HFFc6 (cell line): ENCODE measurements around the gene EN1. TPM values are rescaled to one million over a fixed set of nuclear protein-coding genes. Genes with fewer than 3 reads are reported as not detected.

ENCODE experiments used
- DNase-seq: peaks from one replicate; pipeline ENCODE4 v3.0.0-alpha.2; 2018
- H3K27ac Mint-ChIP-seq: 2 replicates; pipeline ENCODE4 v1.8.0; 2020; ENCODE audit warnings: mild to moderate bottlenecking, mixed read lengths
- H3K27me3 Mint-ChIP-seq: 2 replicates; pipeline ENCODE4 v1.8.0; 2021; ENCODE audit warnings: mild to moderate bottlenecking, moderate library complexity, mixed read lengths; ENCODE audit not compliant: insufficient read depth
- H3K36me3 Mint-ChIP-seq: 2 replicates; pipeline ENCODE4 v1.8.0; 2021; ENCODE audit warnings: low read depth, mixed read lengths
- H3K4me1 Mint-ChIP-seq: 2 replicates; pipeline ENCODE4 v1.8.0; 2020; ENCODE audit warnings: low read depth, mixed read lengths
- H3K4me3 Mint-ChIP-seq: 2 replicates; pipeline ENCODE4 v1.8.0; 2020; ENCODE audit warnings: mild to moderate bottlenecking, moderate library complexity, mixed read lengths
- H3K9me3 Mint-ChIP-seq: 2 replicates; pipeline ENCODE4 v1.8.0; 2020; ENCODE audit warnings: mild to moderate bottlenecking, mixed read lengths
- total RNA-seq, 6 experiments: library from RNA; stranded (reverse); fragmentation: NEBNext Ultra II Directional; extraction: Animal tissue kit (Norgen Biotek cat#: 25700); gene quantifications; 2 replicates in 1 of 6; 3 replicates in 5 of 6; pipeline ENCODE4 v1.2.3, GENCODE V29; 2021
- TF ChIP-seq, protein P1 (sequence below): fragments of 200-600 bp; sonication (generic); IDR thresholded peaks from 2 replicates; pipeline ENCODE4 v1.5.0; 2021; ENCODE audit warnings: antibody characterized with exemption, mild to moderate bottlenecking

The EN1 gene
- total RNA-seq, 6 experiments from 2014 or later: not detected

DNA sequence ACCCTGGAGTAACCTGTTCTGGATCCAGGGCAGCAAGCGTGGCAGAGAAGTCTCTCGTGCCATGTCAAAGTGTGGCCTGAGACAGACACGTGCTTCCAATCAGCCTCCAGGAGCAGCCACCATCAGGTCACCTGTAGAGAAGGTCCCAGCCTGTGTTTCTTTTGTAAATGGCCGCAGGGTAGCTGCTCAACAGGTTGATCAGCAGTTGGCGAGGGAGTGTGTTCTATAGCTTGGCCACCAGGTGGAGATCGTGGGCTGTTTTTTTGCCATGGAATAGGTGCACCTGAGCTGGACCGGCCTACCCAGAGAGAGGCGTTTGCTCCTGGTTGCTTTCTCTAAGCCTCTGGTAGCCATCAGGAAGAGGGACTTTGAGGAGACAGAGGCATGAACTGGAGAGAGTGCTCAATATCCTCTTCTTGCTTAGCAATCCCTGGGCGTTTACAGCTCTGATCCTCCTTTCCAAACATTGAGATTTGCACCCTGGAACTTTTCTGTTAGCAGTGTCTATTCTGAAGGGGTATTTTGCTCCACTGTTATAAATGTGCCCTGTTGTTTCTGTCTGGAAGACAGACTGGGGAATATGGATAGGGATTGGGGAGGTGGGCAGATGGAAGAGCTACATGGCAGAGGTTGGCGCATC is 34.2 kb upstream of the EN1 start:
- no peak overlapping the region for H3K4me3 Mint-ChIP-seq
- peaks cover 12% of the 10 kb centered on the region for H3K27me3 Mint-ChIP-seq
- H3K9me3 Mint-ChIP-seq: no peaks in the 10 kb centered on the region
- TF ChIP-seq, protein P1, sequence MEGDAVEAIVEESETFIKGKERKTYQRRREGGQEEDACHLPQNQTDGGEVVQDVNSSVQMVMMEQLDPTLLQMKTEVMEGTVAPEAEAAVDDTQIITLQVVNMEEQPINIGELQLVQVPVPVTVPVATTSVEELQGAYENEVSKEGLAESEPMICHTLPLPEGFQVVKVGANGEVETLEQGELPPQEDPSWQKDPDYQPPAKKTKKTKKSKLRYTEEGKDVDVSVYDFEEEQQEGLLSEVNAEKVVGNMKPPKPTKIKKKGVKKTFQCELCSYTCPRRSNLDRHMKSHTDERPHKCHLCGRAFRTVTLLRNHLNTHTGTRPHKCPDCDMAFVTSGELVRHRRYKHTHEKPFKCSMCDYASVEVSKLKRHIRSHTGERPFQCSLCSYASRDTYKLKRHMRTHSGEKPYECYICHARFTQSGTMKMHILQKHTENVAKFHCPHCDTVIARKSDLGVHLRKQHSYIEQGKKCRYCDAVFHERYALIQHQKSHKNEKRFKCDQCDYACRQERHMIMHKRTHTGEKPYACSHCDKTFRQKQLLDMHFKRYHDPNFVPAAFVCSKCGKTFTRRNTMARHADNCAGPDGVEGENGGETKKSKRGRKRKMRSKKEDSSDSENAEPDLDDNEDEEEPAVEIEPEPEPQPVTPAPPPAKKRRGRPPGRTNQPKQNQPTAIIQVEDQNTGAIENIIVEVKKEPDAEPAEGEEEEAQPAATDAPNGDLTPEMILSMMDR: peak; percentile 88
- H3K36me3 Mint-ChIP-seq: no peaks in the 10 kb centered on the region
- DNase-seq: peak; percentile 22
- H3K27ac Mint-ChIP-seq: no peak overlapping the region
- H3K4me1 Mint-ChIP-seq: no peaks in the 10 kb centered on the region

DNA sequence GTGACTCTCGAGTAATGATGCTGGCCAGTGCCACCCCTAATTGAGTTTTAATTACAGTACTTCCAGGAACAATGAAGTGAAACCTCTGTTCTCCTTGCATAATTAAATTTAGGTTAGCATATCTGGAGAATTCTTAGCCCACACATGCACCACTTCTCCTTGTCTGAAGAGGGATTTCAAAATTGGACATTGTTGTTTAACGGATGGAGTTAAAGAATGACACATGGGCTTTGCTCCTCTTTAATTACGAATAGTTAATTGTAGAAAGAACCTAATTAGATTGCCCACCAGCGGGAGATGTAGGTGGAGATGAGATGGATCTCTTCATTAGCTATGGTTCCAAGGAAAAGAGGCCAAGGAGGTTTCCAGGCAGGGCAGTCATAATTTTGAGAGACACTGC is 33.1 kb upstream of the EN1 start:
- no peak for DNase-seq
- no peaks in the 10 kb centered on the region for H3K4me1 Mint-ChIP-seq
- TF ChIP-seq, protein P1: no peak
- H3K9me3 Mint-ChIP-seq: no peaks in the 10 kb centered on the region
- no peaks in the 10 kb centered on the region for H3K36me3 Mint-ChIP-seq
- H3K27ac Mint-ChIP-seq: no peak overlapping the region
- peaks cover 12% of the 10 kb centered on the region for H3K27me3 Mint-ChIP-seq
- no peak overlapping the region for H3K4me3 Mint-ChIP-seq

GRCh38 chr2:118878531-118879149 is 31.2 kb upstream of the EN1 start:
- no peaks in the 10 kb centered on the region for H3K9me3 Mint-ChIP-seq
- no peak overlapping the region for H3K4me3 Mint-ChIP-seq
- peaks cover 20% of the 10 kb centered on the region for H3K27me3 Mint-ChIP-seq
- no peak overlapping the region for H3K27ac Mint-ChIP-seq
- no peaks in the 10 kb centered on the region for H3K4me1 Mint-ChIP-seq
- H3K36me3 Mint-ChIP-seq: no peaks in the 10 kb centered on the region
- TF ChIP-seq, protein P1: no peak
- DNase-seq: no peak

DNA sequence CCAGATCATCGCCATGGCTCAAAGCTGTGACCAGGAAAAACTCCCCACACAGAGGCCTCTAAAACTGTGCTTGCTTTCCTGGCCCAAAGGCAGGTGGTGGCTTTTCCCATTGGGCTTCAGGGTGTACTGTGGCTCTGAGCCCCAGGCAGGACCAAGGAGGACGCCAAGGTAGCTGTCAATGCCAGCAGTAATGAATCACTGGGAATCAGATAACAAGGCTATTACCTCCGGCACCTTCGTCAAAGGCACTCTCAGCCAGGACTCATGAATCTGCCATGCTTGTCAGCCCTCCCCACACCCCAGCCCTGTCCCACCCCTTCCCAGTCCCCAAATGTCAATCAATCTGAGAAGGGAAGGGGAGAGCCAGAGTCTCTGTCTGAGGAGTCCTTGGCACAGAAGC is 27.9 kb upstream of the EN1 start:
- H3K4me1 Mint-ChIP-seq: no peaks in the 10 kb centered on the region
- no peak overlapping the region for H3K27ac Mint-ChIP-seq
- TF ChIP-seq, protein P1: no peak
- no peaks in the 10 kb centered on the region for H3K9me3 Mint-ChIP-seq
- no peak overlapping the region for H3K4me3 Mint-ChIP-seq
- DNase-seq: no peak
- peaks cover 17% of the 10 kb centered on the region for H3K27me3 Mint-ChIP-seq
- H3K36me3 Mint-ChIP-seq: no peaks in the 10 kb centered on the region

DNA sequence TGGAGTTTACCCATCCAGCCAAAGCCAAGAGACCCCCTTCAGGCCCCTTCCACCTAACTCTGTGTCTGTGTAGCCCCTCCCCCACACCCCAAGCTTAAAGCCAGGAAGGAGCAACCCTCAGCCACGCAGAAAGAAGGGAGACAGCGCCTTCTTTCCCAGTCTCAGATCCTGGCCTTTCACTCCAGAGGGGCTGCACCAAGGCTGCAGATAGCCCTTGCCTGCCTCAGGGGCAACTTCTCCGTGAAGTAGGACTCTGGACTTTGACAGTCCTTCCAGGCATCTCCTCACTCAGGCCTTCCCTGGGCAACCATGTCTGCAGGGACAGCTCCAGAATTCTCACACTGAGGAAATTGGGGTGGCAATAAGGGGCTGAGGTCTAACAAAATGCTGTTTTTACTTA is 26.9 kb upstream of the EN1 start:
- DNase-seq: no peak
- Mint-ChIP-seq H3K27me3 (peaks cover 17% of the 10 kb centered on the region), H3K36me3 (no peaks in the 10 kb centered on the region), H3K9me3 (no peaks in the 10 kb centered on the region), H3K4me1 (no peaks in the 10 kb centered on the region), H3K4me3 (no peak overlapping the region), H3K27ac (no peak overlapping the region)
- TF ChIP-seq, protein P1: no peak
